Middle frontal gyrus (tissue), 1 donor: Measurements from ENCODE around the gene TBC1D8.

ENCODE experiments used
- DNase-seq: peaks from one replicate; pipeline ENCODE4 v3.0.0-alpha.2; 2015; ENCODE audit warnings: low spot score; ENCODE audit errors: extremely low spot score

Gene TBC1D8

DNA sequence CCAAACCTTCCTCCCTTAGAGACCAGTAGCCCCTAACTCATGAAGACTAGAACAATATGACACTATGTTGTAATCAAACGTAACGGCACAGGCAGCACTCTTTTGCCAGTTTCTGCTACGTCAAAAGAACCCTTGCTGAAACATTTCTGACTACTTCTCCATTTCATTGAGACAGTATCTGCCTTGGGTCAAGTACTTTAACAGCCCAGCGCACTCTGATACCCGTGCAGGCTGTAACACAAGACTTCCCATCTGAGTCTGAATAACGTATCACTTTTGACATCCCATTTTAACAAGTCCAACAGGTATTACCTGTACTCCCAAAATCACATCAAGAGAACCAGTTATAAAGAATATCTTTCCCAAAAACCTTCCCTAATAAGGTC is 38.4 kb downstream of the TBC1D8 start:
- DNase-seq, result no peak

GRCh38 chr2:101111917-101112771 is 39.0 kb downstream of the TBC1D8 start:
- no peak for DNase-seq

DNA sequence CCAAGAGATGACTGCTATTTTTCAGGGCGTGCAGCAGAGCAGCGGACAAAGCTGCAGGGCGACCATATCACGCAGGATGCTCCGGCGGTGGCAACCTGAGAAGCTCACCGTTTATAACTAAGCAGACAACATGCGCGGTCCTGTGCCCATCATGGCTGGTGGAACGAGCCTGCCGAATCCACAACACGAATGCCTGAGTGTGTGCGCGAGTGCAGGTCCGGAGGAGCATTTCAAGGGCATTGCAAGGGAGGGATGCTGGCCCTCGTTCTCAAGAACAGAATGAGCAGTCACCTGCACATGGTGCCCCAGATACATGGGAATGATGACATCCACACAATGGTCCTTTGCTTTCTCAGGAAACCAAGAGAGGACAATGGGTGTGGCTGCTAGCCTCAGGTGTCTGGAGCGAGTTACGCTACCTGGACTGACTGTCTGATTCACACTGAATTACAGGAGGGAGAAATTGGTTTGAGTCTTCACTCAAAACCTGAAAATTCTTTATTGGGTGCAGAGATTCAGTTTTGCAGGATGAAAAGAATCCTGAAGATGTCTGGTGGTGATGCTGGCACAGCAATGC is 39.8 kb downstream of the TBC1D8 start:
- no peak for DNase-seq

DNA sequence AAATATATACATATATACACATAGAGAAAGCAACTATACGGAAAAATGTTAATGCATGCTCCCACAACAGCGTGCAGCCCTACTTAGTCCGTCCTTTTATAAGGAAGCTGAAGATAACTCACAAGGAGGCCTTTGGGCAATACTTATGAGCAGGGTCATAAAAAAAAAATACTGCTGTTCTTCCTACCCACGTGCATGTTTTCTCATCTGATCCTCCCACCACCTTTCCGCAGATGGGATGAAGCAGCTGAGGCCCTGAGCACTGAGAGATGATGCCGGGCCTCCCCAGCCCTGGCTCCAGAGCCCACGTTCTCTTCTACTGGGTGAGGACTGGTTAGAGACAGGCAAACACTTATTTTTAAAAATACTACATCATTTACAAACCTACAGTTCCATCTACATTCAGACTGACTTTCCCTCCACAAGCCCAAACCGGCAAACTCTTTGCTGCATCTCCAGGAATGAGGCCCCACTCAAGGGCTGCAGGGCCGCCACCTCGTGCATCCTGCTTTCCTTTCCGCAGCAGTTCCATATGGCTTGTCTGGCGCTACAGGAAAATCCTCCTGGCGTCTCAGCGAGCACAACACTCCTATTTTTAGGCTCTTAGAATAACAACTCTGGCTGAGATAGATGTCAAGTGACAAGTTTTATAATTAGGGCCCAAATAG is 41.6 kb downstream of the TBC1D8 start:
- DNase-seq, result peak; percentile 22

DNA sequence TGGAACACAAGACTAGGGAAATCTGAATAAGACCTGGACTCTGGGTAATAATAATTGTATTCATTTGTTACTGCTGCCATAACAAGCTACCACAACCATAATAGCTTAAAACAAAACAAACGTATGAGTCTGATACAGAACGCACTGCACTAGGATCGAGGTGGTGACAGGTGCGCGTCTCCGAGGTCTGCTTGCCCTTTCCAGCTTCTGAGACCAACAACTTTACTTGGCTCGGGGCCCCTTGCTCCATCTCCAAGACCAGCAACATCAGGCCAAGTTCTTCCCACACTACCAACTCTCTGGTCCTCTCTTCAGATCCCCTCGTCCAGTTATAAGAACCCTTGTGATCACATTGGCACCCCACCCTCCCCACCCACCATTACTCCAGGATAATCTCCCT is 42.8 kb downstream of the TBC1D8 start:
- DNase-seq, result no peak

GRCh38 chr2:101107241-101107640 is 43.9 kb downstream of the TBC1D8 start:
- no peak for DNase-seq

DNA sequence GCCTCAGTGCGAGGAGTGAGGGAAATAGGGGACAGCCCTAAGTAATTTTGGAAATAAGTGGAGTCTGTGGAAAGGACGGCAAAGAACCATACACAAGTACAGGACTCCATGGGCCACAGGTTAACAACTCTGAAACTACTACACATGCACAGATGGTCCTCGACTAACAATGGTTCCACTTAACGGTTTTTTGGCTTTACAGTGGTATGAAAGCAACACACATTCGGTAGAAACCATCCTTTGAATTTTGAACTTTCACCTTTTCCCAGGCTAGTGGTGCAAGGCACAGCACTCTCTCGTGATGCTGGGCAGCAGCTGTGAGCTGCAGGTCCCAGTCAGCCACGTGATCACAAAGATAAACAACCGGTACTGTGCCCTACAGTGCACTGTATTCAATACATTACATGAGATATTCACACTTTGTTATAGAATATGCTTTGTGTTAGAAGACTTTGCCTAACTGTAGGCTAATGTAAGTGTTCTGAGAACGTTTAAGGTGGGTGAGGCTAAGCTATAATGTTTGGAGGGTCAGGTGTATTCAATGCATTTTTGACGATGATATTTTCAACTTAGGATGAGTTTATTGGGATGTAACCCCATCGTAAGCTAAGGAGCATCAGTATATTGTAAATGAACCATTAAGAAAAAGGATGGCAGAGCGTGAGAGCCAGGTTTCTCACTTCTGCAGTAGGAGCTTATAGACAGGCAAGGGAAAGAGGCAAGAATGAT is 44.6 kb downstream of the TBC1D8 start:
- DNase-seq, result no peak

- no peak for DNase-seq
Measured at GRCh38 chr2:101105654-101106053, 45.5 kb downstream of the TBC1D8 start.

GRCh38 chr2:101097638-101098037 is 53.5 kb downstream of the TBC1D8 start:
- no peak for DNase-seq

DNA sequence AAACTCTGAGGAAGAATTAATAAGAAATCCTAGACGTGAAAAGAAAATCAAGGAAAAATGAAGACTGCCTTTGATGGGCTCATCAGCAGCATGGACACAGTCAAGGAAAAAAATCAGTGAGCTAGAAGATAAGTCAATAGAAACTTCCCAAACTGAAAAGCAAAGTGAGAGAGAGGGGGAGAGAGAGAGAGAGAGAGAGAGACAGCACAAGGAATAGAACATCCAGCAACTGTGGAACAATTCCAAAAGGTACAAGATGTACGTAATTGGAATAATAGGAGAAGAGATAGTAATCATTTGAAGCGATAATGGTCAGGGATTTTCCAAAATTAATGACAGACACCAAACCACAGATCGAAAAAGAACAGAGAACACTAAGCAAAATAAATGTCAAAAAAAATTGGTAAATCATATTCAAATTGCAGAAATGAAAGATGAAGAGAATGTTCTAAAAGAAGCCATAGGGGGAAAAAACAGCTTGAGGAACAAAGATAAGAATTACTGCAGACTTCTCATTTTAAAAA is 54.5 kb downstream of the TBC1D8 start:
- no peak for DNase-seq

DNA sequence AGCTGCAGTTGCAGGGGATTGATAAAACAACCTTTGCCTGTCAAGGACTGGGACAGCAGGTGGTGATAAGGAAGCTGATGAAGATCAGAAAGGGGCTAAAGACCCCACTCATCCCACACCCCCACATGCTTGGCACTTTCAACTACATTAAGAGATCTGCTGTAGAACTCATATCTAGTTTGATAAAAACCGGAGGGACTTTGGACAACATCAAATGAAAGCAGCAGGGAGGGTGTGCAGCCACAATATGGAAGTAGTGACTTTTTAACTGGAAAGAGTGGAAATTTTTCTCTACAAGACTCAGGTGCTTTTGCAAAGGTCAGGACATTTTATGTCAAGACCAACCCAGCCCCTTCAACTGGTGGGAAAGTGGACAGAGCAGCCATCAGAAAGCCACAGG is 56.8 kb downstream of the TBC1D8 start:
- DNase-seq, result no peak

DNA sequence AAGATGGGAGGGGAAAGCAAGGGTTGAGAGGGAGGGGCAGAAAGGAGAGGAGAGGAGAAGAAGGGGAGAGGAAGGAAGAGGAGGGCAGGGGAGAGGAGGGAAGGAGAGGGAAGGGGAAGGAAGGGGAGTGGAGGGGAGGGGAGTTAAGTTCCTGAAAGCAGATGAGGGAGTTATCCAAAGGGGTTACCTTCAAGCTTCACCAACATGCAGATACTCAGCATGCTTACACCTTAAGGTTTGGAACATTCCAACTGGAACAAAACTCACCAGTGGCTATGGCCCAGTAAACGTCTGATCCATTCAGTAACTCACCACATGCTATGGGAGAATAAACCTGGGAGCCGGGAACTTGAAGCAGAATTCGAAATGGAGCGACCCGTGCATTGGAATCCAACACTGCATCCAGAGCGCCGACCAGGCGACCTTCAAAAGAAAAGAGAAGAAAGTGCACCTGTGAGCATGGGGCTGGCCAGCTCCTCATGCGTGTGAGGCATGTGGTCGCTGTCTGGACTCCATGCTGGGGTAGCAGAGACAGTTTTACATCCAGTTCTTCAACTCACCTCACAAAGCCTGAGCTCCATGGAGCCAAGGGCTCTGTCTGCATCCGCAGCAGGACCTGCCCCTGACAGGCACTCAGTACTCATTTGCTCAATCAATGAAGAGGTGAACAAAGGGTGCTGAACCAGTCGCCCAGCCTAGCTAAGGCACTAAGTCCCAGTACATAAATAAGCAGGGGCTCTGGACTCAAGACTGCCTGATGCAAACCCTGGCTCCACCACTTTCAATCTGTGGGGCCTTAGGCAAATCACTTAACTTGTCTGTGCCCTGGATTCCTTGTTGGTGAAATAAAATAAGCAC is 61.0 kb downstream of the TBC1D8 start:
- no peak for DNase-seq

DNA sequence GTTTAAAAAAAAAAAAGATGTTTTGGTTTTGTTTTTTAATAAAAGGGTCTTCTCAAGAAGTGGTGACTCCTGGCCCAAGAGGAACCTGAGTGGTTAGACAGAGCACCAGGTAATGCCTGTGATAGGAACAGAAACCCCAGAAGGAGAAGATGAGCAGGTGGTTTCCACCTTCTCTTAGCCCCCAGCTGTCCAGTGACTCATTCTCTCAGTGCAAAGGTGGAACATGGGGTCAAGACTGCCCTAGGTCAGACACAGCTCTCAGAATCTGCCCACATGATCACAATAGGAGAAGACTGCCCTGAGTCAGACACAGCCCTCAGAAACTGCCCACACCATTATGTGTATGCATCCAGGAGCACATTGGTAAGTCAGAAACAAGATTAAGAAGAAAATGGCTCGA is 61.8 kb downstream of the TBC1D8 start:
- DNase-seq, result no peak

GRCh38 chr2:101087638-101088037 is 63.5 kb downstream of the TBC1D8 start:
- DNase-seq, result no peak

DNA sequence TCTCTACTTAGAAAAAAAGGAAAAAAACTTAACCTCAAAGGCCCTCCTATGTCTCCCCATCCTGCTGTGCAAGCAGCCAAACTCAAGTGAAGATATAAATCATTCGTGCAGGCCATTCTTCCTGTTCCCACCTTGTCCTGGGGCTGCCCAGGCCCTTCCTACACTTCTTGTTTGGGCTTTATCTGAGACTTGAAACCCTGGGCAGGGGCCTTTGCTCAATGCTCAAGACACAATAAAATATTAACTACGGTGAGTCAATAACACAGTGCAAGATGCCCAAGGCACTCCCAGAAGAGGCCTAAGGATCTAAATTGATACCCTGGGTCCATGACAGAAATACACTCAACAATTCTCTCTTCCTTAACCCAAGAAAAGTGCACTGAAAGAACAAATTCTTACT is 67.6 kb downstream of the TBC1D8 start:
- DNase-seq, result no peak

DNA sequence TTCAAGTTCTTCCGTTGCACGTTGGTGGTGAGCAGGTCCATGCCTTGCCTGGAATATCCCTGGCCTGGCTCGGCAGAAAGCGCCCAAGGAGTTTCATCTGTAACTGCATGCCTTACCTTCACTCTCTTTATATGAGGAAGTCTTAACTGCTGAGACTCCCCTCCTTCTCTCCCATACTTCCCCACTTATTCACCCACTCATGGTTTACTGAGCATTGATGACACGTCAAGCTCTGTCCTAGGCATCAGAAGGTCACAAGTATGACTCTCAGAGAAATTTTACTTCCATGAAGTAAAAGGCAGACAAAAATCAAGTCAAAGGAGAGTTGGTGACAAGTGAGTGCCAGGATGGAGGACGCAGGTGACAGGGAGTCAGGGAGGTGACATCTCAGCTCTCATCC is 68.2 kb downstream of the TBC1D8 start:
- DNase-seq, result no peak

GRCh38 chr2:101081375-101081907 is 69.7 kb downstream of the TBC1D8 start:
- no peak for DNase-seq

DNA sequence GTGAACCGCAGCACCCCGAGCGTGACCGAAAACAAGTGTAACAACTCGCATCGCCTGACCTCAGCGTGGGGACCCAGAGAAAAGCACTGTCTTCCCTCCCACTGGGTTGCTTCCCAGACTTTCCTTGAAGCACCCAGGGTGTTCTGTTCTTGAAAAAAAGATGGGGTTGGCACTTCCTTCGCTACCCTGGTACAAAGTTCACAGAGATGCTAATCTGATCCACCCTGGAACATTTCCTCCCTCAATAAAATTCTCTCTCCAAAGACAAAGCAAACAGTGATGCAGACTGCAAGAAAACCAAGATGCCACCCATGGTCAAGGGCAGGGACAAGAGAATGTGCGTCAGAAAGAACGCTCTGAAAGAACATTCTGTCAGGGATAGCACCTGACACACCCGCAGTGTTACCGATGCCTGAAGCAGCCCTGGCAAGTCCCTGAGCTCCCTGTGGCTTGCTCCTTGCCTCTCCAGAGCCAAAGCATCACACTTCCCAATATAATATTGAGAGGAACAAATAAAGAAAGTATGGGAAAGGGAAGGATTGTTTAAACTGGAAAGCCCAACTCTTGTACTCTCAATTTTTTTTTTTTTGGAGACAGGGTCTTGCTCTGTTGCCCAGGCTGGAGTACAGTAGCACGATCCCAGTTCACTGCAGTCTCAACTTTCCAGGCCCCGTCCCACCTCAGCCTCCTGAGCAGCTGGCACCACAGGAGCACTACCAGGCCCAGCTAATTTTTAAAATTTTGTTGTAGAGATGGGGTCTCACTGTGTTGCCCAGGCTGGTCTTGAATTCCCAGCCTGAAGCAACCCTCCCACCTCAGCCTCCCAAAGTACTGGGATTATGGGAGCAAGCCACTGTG is 70.7 kb downstream of the TBC1D8 start:
- no peak for DNase-seq

DNA sequence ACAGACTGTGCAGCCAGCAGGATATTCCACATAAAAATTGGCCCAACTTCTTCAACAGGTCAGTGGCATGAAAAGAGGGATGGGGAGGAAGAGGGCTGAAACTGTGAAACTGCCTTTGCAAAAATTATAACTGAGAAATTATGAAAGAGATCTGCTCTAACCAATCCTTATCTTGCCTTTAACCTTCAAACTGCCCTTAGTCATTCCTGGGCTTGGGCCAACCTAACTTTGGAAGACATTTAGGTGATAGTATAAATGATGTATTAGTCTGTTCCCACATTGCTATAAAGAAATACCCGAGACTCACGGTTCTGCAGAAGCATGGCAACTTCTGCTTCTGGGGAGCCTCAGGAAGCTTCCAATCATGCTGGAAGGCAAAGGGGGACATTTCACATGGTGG is 74.6 kb downstream of the TBC1D8 start:
- DNase-seq, result no peak
